HG03135 (cell line): ENCODE data around the gene PPARG.
"Not testable (repeated sequence)": the region's sequence is repeated elsewhere in the genome, so short reads cannot be mapped to it uniquely, and the experiment has no call there.

Experiments used
- ATAC-seq: cut with Tn5 transposase; IDR thresholded peaks from one replicate; pipeline ENCODE4 v1.9.1; 2021; ENCODE audit warnings: mild to moderate bottlenecking, moderate library complexity; ENCODE audit not compliant: unreplicated experiment

The PPARG gene

DNA sequence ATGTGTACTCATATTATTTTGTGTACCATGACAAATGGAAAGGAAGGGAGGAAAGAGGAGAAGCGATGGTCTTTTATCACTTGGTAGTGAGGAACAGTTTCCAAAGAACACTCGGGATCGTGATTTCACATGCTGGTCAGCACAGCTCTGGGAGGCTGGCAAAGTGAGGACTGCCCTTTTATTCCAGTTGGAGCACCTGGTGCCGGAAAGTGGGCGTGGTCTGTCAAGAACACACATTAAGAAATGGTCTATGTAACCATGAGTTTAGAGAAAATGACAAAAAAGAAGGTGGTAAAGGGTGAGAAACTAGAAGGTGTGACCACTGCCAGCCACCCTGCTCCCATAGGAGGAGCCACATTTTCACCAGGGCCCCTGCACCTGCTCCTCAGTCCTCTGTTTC, 188.4 kb downstream of the PPARG start:
- no peak for ATAC-seq

GRCh38 chr3:12478326-12478725, 189.5 kb downstream of the PPARG start:
- ATAC-seq = no peak

- not testable (repeated sequence) for ATAC-seq
Measured at GRCh38 chr3:12479198-12479597, 190.3 kb downstream of the PPARG start.

- ATAC-seq = no peak
Measured at GRCh38 chr3:12479919-12480427, 191.1 kb downstream of the PPARG start.

- no peak for ATAC-seq
Measured at GRCh38 chr3:12483410-12483809, 194.5 kb downstream of the PPARG start.

GRCh38 chr3:12483872-12484197, 195.0 kb downstream of the PPARG start:
- no peak for ATAC-seq
